ENCODE measurements around the gene SEPTIN8.

SEPTIN8 gene

GRCh38 chr5:132776131-132776937 is 705 bp downstream of the SEPTIN8 start:
- DNase-seq (peak; percentile 20), ATAC-seq (ENCODE audit: insufficient read depth, low read depth) (peak; percentile 18)
- Histone ChIP-seq H2AFZ (ENCODE audit: low read depth, low read length) (peak overlapping the region; percentile 99), H3K4me2 (ENCODE audit: insufficient read depth, low read length) (peak overlapping the region; percentile 96), H3K4me3 (ENCODE audit: low read depth in 1 of 2, low read length in 2 of 2) (peak overlapping the region; percentile 31 to 73; a peak in 3 of 4 replicates), H3K36me3 (ENCODE audit: insufficient read depth, low read length) (no peaks in the 10 kb centered on the region), H3K9me3 (ENCODE audit: insufficient read depth, low read length, severe bottlenecking) (no peaks in the 10 kb centered on the region), H3K4me1 (ENCODE audit: insufficient read depth, low read length) (peaks cover 33% of the 10 kb centered on the region), H3K27ac (ENCODE audit: low read length) (peak overlapping the region; percentile 40; the same call in 1 of the 2 replicates), H4K20me1 (ENCODE audit: insufficient read depth, low read length) (peaks cover 18% of the 10 kb centered on the region; the same call in 1 of the 2 replicates), H3K9ac (ENCODE audit: low read depth, low read length) (peak overlapping the region; percentile 75), H3K79me2 (ENCODE audit: insufficient read depth, low read length) (peaks cover 28% of the 10 kb centered on the region), H3K27me3 (ENCODE audit: insufficient read depth, low read length, poor library complexity) (peaks cover 10% of the 10 kb centered on the region)
- TF ChIP-seq CTCF (IDR thresholded peaks at IDR 0.05; ENCODE audit: borderline replicate concordance, extremely low read depth, low read length, poor library complexity, severe bottlenecking) (peak; percentile 7), EZH2 (IDR thresholded peaks at IDR 0.05; ENCODE audit: borderline replicate concordance, low read depth, low read length, severe bottlenecking) (no peak)

GRCh38 chr5:132775476-132775961 is 1.5 kb downstream of the SEPTIN8 start:
- DNase-seq: no peak
- H3K4me3 ChIP-seq (ENCODE audit: low read depth in 1 of 2, low read length in 2 of 2): peak overlapping the region in 1 of 2 experiments; percentile 24; a peak in 1 of 4 replicates
- no peak for ATAC-seq (ENCODE audit: insufficient read depth, low read depth)
- H3K9ac ChIP-seq (ENCODE audit: low read depth, low read length): no peak overlapping the region
- H3K4me2 ChIP-seq (ENCODE audit: insufficient read depth, low read length): peak overlapping the region; percentile 96
- H3K27ac ChIP-seq (ENCODE audit: low read length): no peak overlapping the region
- H4K20me1 ChIP-seq (ENCODE audit: insufficient read depth, low read length): peaks cover 23% of the 10 kb centered on the region; the same call in 1 of the 2 replicates
- H2AFZ ChIP-seq (ENCODE audit: low read depth, low read length): no peak overlapping the region
- peaks cover 30% of the 10 kb centered on the region for H3K79me2 ChIP-seq (ENCODE audit: insufficient read depth, low read length)
- no peaks in the 10 kb centered on the region for H3K36me3 ChIP-seq (ENCODE audit: insufficient read depth, low read length)
- H3K9me3 ChIP-seq (ENCODE audit: insufficient read depth, low read length, severe bottlenecking): no peaks in the 10 kb centered on the region
- peaks cover 29% of the 10 kb centered on the region for H3K4me1 ChIP-seq (ENCODE audit: insufficient read depth, low read length)
- TF ChIP-seq EZH2 (IDR thresholded peaks at IDR 0.05; ENCODE audit: borderline replicate concordance, low read depth, low read length, severe bottlenecking) (no peak), CTCF (IDR thresholded peaks at IDR 0.05; ENCODE audit: borderline replicate concordance, extremely low read depth, low read length, poor library complexity, severe bottlenecking) (no peak)
- H3K27me3 ChIP-seq (ENCODE audit: insufficient read depth, low read length, poor library complexity): peaks cover 7% of the 10 kb centered on the region

GRCh38 chr5:132774896-132775295 is 2.1 kb downstream of the SEPTIN8 start:
- Histone ChIP-seq H3K4me3 (ENCODE audit: low read depth in 1 of 2, low read length in 2 of 2) (no peak overlapping the region), H3K4me1 (ENCODE audit: insufficient read depth, low read length) (peaks cover 29% of the 10 kb centered on the region), H3K9me3 (ENCODE audit: insufficient read depth, low read length, severe bottlenecking) (no peaks in the 10 kb centered on the region), H3K27me3 (ENCODE audit: insufficient read depth, low read length, poor library complexity) (peaks cover 5% of the 10 kb centered on the region), H3K27ac (ENCODE audit: low read length) (no peak overlapping the region), H3K9ac (ENCODE audit: low read depth, low read length) (no peak overlapping the region), H3K36me3 (ENCODE audit: insufficient read depth, low read length) (no peaks in the 10 kb centered on the region), H3K4me2 (ENCODE audit: insufficient read depth, low read length) (peak overlapping the region; percentile 96), H2AFZ (ENCODE audit: low read depth, low read length) (no peak overlapping the region), H4K20me1 (ENCODE audit: insufficient read depth, low read length) (peaks cover 24% of the 10 kb centered on the region; the same call in 1 of the 2 replicates), H3K79me2 (ENCODE audit: insufficient read depth, low read length) (peaks cover 34% of the 10 kb centered on the region)
- no peak for DNase-seq
- TF ChIP-seq EZH2 (IDR thresholded peaks at IDR 0.05; ENCODE audit: borderline replicate concordance, low read depth, low read length, severe bottlenecking): no peak
- no peak for TF ChIP-seq CTCF (IDR thresholded peaks at IDR 0.05; ENCODE audit: borderline replicate concordance, extremely low read depth, low read length, poor library complexity, severe bottlenecking)
- no peak for ATAC-seq (ENCODE audit: insufficient read depth, low read depth)
